Trophoblast cell (in vitro differentiated cells and primary cell): ENCODE measurements around the gene CSMD2. TPM values are rescaled to one million over a fixed set of nuclear protein-coding genes. Genes with fewer than 3 reads are reported as not detected.

Source experiments
- DNase-seq, 2 donors: peaks; one replicate each; pipeline ENCODE4 v3.0.0-alpha.2; 2016
- H2AFZ ChIP-seq: 2 replicates; pipeline ENCODE4 v1.6.1; 2013; ENCODE audit warnings: low read length, moderate library complexity, mild to moderate bottlenecking; ENCODE audit not compliant: insufficient read depth, poor library complexity
- H2AK5ac ChIP-seq: 2 replicates; pipeline ENCODE4 v1.6.1; 2013; ENCODE audit warnings: mild to moderate bottlenecking, low read length
- H2BK120ac ChIP-seq: 2 replicates; pipeline ENCODE4 v1.6.1; 2013; ENCODE audit warnings: low read length, mild to moderate bottlenecking, moderate library complexity; ENCODE audit not compliant: insufficient read depth, poor library complexity
- H2BK12ac ChIP-seq: 2 replicates; pipeline ENCODE4 v1.6.1; 2013; ENCODE audit warnings: mild to moderate bottlenecking, low read length, moderate library complexity
- H2BK5ac ChIP-seq: 2 replicates; pipeline ENCODE4 v1.6.1; 2013; ENCODE audit warnings: low read length, low read depth, moderate library complexity, mild to moderate bottlenecking; ENCODE audit not compliant: poor library complexity
- H3K14ac ChIP-seq: 2 replicates; pipeline ENCODE4 v1.6.1; 2013; ENCODE audit warnings: mild to moderate bottlenecking, low read length
- H3K18ac ChIP-seq: 2 replicates; pipeline ENCODE4 v1.6.1; 2013; ENCODE audit warnings: mild to moderate bottlenecking, low read length
- H3K23ac ChIP-seq: 2 replicates; pipeline ENCODE4 v1.6.1; 2013; ENCODE audit warnings: low read length
- H3K27ac ChIP-seq: 2 replicates; pipeline ENCODE4 v1.5.1; 2013; ENCODE audit warnings: low read depth, mild to moderate bottlenecking, inconsistent platforms, low read length, moderate library complexity
- H3K27me3 ChIP-seq: 2 replicates; pipeline ENCODE4 v1.6.1; 2013; ENCODE audit warnings: inconsistent platforms, mild to moderate bottlenecking, low read length, moderate library complexity; ENCODE audit not compliant: insufficient read depth
- H3K36me3 ChIP-seq, 2 experiments: 1 replicate in 1 of 2; 2 replicates in 1 of 2; pipeline ENCODE4 v1.6.1; 2013; ENCODE audit warnings: low read length in 2 of 2, mild to moderate bottlenecking in 2 of 2, moderate library complexity in 1 of 2; ENCODE audit not compliant: insufficient read depth in 2 of 2, control insufficient read depth in 1 of 2
- H3K4ac ChIP-seq: 2 replicates; pipeline ENCODE4 v1.6.1; 2013; ENCODE audit warnings: low read depth, mild to moderate bottlenecking, low read length, moderate library complexity
- H3K4me1 ChIP-seq, 2 experiments: 1 replicate in 1 of 2; 2 replicates in 1 of 2; pipeline ENCODE4 v1.6.1; 2013; ENCODE audit warnings: low read length in 2 of 2, mild to moderate bottlenecking in 2 of 2, moderate library complexity in 1 of 2; ENCODE audit not compliant: insufficient read depth in 2 of 2, control insufficient read depth in 1 of 2
- H3K4me2 ChIP-seq: 2 replicates; pipeline ENCODE4 v1.6.1; 2013; ENCODE audit warnings: inconsistent platforms, mild to moderate bottlenecking, low read length, moderate library complexity
- H3K4me3 ChIP-seq: 2 replicates; pipeline ENCODE4 v1.5.1; 2013; ENCODE audit warnings: mild to moderate bottlenecking, low read depth, low read length, inconsistent platforms
- H3K79me1 ChIP-seq: one replicate; pipeline ENCODE4 v1.6.1; 2013; ENCODE audit warnings: low read length
- H3K79me2 ChIP-seq: 2 replicates; pipeline ENCODE4 v1.6.1; 2013; ENCODE audit warnings: low read length, mild to moderate bottlenecking; ENCODE audit not compliant: control insufficient read depth, insufficient read depth, poor library complexity
- H3K9ac ChIP-seq: 2 replicates; pipeline ENCODE4 v1.6.1; 2013; ENCODE audit warnings: mild to moderate bottlenecking, low read length
- H3K9me3 ChIP-seq: 2 replicates; pipeline ENCODE4 v1.6.1; 2013; ENCODE audit warnings: low read depth, mild to moderate bottlenecking, control low read depth, inconsistent platforms, low read length; ENCODE audit not compliant: insufficient read depth
- H4K12ac ChIP-seq: 2 replicates; pipeline ENCODE4 v1.6.1; 2013; ENCODE audit warnings: low read depth, mild to moderate bottlenecking, low read length, moderate library complexity
- H4K8ac ChIP-seq: 2 replicates; pipeline ENCODE4 v1.6.1; 2013; ENCODE audit warnings: low read depth, mild to moderate bottlenecking, low read length, moderate library complexity
- H4K91ac ChIP-seq: one replicate; pipeline ENCODE4 v1.6.1; 2013; ENCODE audit warnings: low read depth, mild to moderate bottlenecking, low read length, moderate library complexity
- WGBS: extraction: QIAGEN DNeasy Blood & Tissue Kit; methylation state at CpG from one replicate; pipeline ENCODE4 v1.1.7; 2013; ENCODE audit warnings: missing lambda C conversion rate; ENCODE audit not compliant: insufficient read length, insufficient coverage; ENCODE audit errors: extremely low coverage; 5-methylcytosine and 5-hydroxymethylcytosine counted together
- polyA plus RNA-seq: library from polyadenylated mRNA; stranded (reverse); fragments of 200-250 nt; gene quantifications from 2 replicates; pipeline ENCODE4 v1.2.3, GENCODE V29; 2013

The CSMD2 gene
- 0.06 and 0.08 TPM in 2 replicates for polyA plus RNA-seq

GRCh38 chr1:34164771-34165391 lies at the start of gene CSMD2:
Gene CSMD2, minus strand, starts transcription at chr1:34165230. Its CDS starts 133 bp downstream, at chr1:34165097.
- no peak within 1 kb of the TSS for H3K4ac ChIP-seq
- H2BK5ac ChIP-seq = no peak within 1 kb of the TSS
- H3K4me1 ChIP-seq = peaks cover 17% of the 10 kb centered on the region in 2 experiments
- peak within 1 kb of the TSS; percentile 47 for H2AFZ ChIP-seq
- H3K36me3 ChIP-seq = no peaks in the 10 kb centered on the region
- no peak within 1 kb of the TSS for H3K27ac ChIP-seq
- no peak within 1 kb of the TSS for H4K8ac ChIP-seq
- H3K4me3 ChIP-seq = peak within 1 kb of the TSS; percentile 62
- no peaks in the 10 kb centered on the region for H3K79me2 ChIP-seq
- no peak within 1 kb of the TSS for H2BK120ac ChIP-seq
- no peak within 1 kb of the TSS for H2AK5ac ChIP-seq
- H3K9ac ChIP-seq = no peak within 1 kb of the TSS
- peak within 1 kb of the TSS; percentile 73 for H3K23ac ChIP-seq
- H4K12ac ChIP-seq = no peak within 1 kb of the TSS
- DNase-seq = peak in 1 of 2 donors; percentile 32
- no peak within 1 kb of the TSS for H3K14ac ChIP-seq
- no peaks in the 10 kb centered on the region for H3K79me1 ChIP-seq
- peaks cover 42% of the 10 kb centered on the region for H3K27me3 ChIP-seq
- H4K91ac ChIP-seq = no peak within 1 kb of the TSS
- H3K4me2 ChIP-seq = peak within 1 kb of the TSS; percentile 90
- no peak within 1 kb of the TSS for H2BK12ac ChIP-seq
- WGBS = no CpG with 5 or more reads among the region's 78 CpGs
- H3K9me3 ChIP-seq = peaks cover 2% of the 10 kb centered on the region
- no peak within 1 kb of the TSS for H3K18ac ChIP-seq

- Histone ChIP-seq H3K18ac (no peak overlapping the region), H3K14ac (no peak overlapping the region), H2AK5ac (no peak overlapping the region), H3K79me1 (no peaks in the 10 kb centered on the region), H2BK5ac (no peak overlapping the region), H2BK120ac (no peak overlapping the region), H3K36me3 (no peaks in the 10 kb centered on the region), H3K4ac (no peak overlapping the region), H3K79me2 (no peaks in the 10 kb centered on the region), H3K9me3 (peaks cover 3% of the 10 kb centered on the region), H4K91ac (no peak overlapping the region), H3K27ac (no peak overlapping the region), H3K27me3 (no peaks in the 10 kb centered on the region), H2BK12ac (no peak overlapping the region), H3K9ac (no peak overlapping the region), H3K4me2 (no peak overlapping the region), H2AFZ (no peak overlapping the region), H4K8ac (no peak overlapping the region), H3K23ac (no peak overlapping the region), H3K4me1 (no peaks in the 10 kb centered on the region), H3K4me3 (no peak overlapping the region), H4K12ac (no peak overlapping the region)
- DNase-seq = no peak
- no CpG with 5 or more reads among the region's 3 CpGs for WGBS
Observed at GRCh38 chr1:34213956-34214355, 48.9 kb upstream of the CSMD2 start.

DNA sequence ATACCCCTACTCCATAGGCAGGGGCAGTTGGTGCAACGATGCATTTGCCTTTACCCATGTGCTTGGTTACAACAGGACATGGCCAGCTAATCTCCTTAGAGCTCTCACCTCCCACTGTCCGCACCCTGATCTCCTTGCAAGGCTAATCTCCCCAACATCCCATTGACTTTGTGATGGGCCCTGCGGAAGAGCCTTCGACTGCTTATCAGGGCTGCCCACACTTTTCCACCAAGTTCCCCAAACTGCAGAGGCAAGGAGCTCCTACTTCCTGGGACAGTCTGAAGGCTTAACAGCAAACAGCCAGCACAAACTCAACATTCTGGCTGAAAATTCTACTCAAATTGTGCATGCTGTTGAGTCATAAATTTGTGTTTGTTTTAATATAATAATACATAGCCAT lies 47.6 kb upstream of the CSMD2 start:
- Histone ChIP-seq H3K27ac (no peak overlapping the region), H3K4me1 (no peaks in the 10 kb centered on the region), H2AFZ (no peak overlapping the region), H3K9me3 (peaks cover 3% of the 10 kb centered on the region), H3K9ac (no peak overlapping the region), H4K12ac (no peak overlapping the region), H3K4me3 (no peak overlapping the region), H3K14ac (no peak overlapping the region), H4K8ac (no peak overlapping the region), H3K36me3 (no peaks in the 10 kb centered on the region), H3K18ac (no peak overlapping the region), H4K91ac (no peak overlapping the region), H2AK5ac (no peak overlapping the region), H2BK120ac (no peak overlapping the region), H3K79me1 (no peaks in the 10 kb centered on the region), H3K27me3 (no peaks in the 10 kb centered on the region), H3K23ac (no peak overlapping the region), H3K4ac (no peak overlapping the region), H2BK12ac (no peak overlapping the region), H3K79me2 (no peaks in the 10 kb centered on the region), H3K4me2 (no peak overlapping the region), H2BK5ac (no peak overlapping the region)
- no CpG with 5 or more reads among the region's 4 CpGs for WGBS
- DNase-seq = no peak

DNA sequence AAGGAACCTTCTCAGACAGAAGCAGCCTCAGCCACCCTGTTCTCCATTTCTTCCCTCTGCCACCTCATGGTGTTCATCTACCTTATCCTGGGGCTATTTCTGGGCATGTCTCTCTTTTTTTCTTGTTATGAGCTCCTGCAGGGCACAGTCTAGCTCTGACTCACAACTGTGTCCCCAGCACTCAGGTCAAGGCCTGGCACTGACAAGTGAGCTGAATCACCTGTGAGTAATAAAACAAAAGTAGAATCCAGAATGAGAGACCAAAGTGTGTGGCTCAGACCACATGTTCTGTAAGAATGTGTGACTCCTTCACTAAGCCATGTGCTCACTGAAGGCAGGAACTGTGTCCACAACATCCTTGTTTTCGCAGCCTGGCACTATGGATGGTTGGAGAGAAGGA lies 34.9 kb upstream of the CSMD2 start:
- Histone ChIP-seq H4K91ac (no peak overlapping the region), H3K9me3 (peaks cover 2% of the 10 kb centered on the region), H2BK5ac (no peak overlapping the region), H3K18ac (no peak overlapping the region), H2AK5ac (no peak overlapping the region), H3K4ac (no peak overlapping the region), H4K12ac (no peak overlapping the region), H4K8ac (no peak overlapping the region), H3K36me3 (no peaks in the 10 kb centered on the region), H3K23ac (no peak overlapping the region), H3K4me1 (no peaks in the 10 kb centered on the region), H3K14ac (no peak overlapping the region), H3K79me1 (no peaks in the 10 kb centered on the region), H3K27ac (no peak overlapping the region), H3K27me3 (no peaks in the 10 kb centered on the region), H2BK12ac (no peak overlapping the region), H3K79me2 (no peaks in the 10 kb centered on the region), H2AFZ (no peak overlapping the region), H2BK120ac (no peak overlapping the region), H3K4me2 (no peak overlapping the region), H3K9ac (no peak overlapping the region), H3K4me3 (no peak overlapping the region)
- DNase-seq = peak; percentile 9 to 30
- WGBS = no CpG with 5 or more reads among the region's 1 CpG
